Muscle of back (tissue), 10 donors: ENCODE measurements around the gene VGLL3. TPM values are rescaled to one million over a fixed set of nuclear protein-coding genes. Genes with fewer than 3 reads are reported as not detected.

Experiments used
- polyA plus RNA-seq, 10 donors: library from polyadenylated mRNA; unstranded; fragments of 120-200 nt; gene quantifications; one replicate each; pipeline ENCODE4 v1.2.1, GENCODE V29; 2013; ENCODE audit not compliant: insufficient read length in 10 of 10

Gene VGLL3
- polyA plus RNA-seq, 10 donors: 21.9 to 35.3 (median 28.4) TPM

Other genes starting within 250 kb of the VGLL3 start
- gene CHMP2B, start 236.2 kb upstream of the VGLL3 start, polyA plus RNA-seq: 10 to 100 TPM; 23.1 to 32.8 (median 26.6) TPM